B cell (primary cell): ENCODE measurements around the gene GMCL1. TPM values are rescaled to one million over a fixed set of nuclear protein-coding genes. Genes with fewer than 3 reads are reported as not detected.

Source experiments
- ATAC-seq: fragments of 200-7000 bp; cut with Tn5 transposase; one replicate; pipeline ENCODE4 v1.10.0; 2021; ENCODE audit warnings: low read depth, mild to moderate bottlenecking, moderate number of reproducible peaks, moderate library complexity
- CTCF ChIA-PET: fragments of 350-600 bp; sonication (Branson Sonifier 250); formaldehyde crosslinking; loops from one replicate; lab custom pipeline; 2021; ENCODE audit warnings: antibody characterized with exemption, inconsistent platforms; lab: Charles Lee
- POLR2A ChIA-PET: fragments of 350-600 bp; sonication (Branson Sonifier 250); formaldehyde crosslinking; loops from one replicate; lab custom pipeline; 2021; ENCODE audit warnings: antibody characterized with exemption; lab: Charles Lee
- DNase-seq: peaks from one replicate; pipeline ENCODE4 v3.0.0; 2013
- H2AFZ ChIP-seq: 2 replicates; pipeline ENCODE4 v1.6.1; 2012; ENCODE audit warnings: mild to moderate bottlenecking, low read depth, low read length; ENCODE audit not compliant: insufficient read depth, poor library complexity, severe bottlenecking
- H3K27ac ChIP-seq, 2 donors: 1 replicate in 1 of 2; 2 replicates in 1 of 2; pipeline ENCODE4 v1.5.1; 2012 to 2013; ENCODE audit warnings: low read length in 2 of 2, mild to moderate bottlenecking in 2 of 2, moderate library complexity in 1 of 2
- H3K27me3 ChIP-seq, 4 experiments: fragments of 200-600 bp in 1 of 4; sonication (generic) in 1 of 4; replicated peaks in 1 of 4; 1 replicate in 2 of 4; 2 replicates in 2 of 4; pipeline versions ENCODE4 v1.6.1 to v1.7.0; 2013 to 2016; ENCODE audit warnings: low read length in 3 of 4, mild to moderate bottlenecking in 2 of 4, mixed read lengths in 1 of 4, moderate library complexity in 1 of 4; ENCODE audit not compliant: insufficient read depth in 4 of 4, control insufficient read depth in 3 of 4; ENCODE audit errors: control extremely low read depth in 1 of 4
- H3K36me3 ChIP-seq, 2 experiments: replicated peaks in 1 of 2; 1 replicate in 1 of 2; 2 replicates in 1 of 2; pipeline versions ENCODE4 v1.6.1 to v1.7.1; 2013; ENCODE audit warnings: low read length in 1 of 2; ENCODE audit not compliant: insufficient read depth in 2 of 2, control insufficient read depth in 1 of 2; ENCODE audit errors: control extremely low read depth in 1 of 2, extremely low read depth in 1 of 2
- H3K4me1 ChIP-seq, 2 donors: fragments of 200-600 bp in 1 of 2; sonication (generic) in 1 of 2; 1 replicate in 1 of 2; 2 replicates in 1 of 2; pipeline versions ENCODE4 v1.5.1 to v1.6.1; 2013 to 2017; ENCODE audit warnings: low read length in 2 of 2; ENCODE audit not compliant: control insufficient read depth in 2 of 2, insufficient read depth in 2 of 2
- H3K4me2 ChIP-seq: replicated peaks from 2 replicates; pipeline ENCODE3; 2012; ENCODE audit warnings: mild to moderate bottlenecking, low read depth, low read length; ENCODE audit not compliant: poor library complexity, severe bottlenecking
- H3K4me3 ChIP-seq, 5 experiments: fragments of 200-600 bp in 1 of 5; sonication (generic) in 1 of 5; 1 replicate in 3 of 5; 2 replicates in 2 of 5; pipeline versions ENCODE4 v1.5.1 to v1.7.0; 2011 to 2016; ENCODE audit warnings: low read length in 4 of 5, mild to moderate bottlenecking in 4 of 5, low read depth in 2 of 5, control low read depth in 1 of 5, moderate library complexity in 1 of 5; ENCODE audit not compliant: insufficient read depth in 1 of 5; ENCODE audit errors: control extremely low read depth in 1 of 5, extremely low read depth in 1 of 5
- H3K79me2 ChIP-seq: fragments of 200-600 bp; sonication (generic); one replicate; pipeline ENCODE4 v1.6.0; 2016; ENCODE audit warnings: low read length; ENCODE audit not compliant: control insufficient read depth, insufficient read depth
- H3K9ac ChIP-seq: fragments of 200-600 bp; sonication (generic); 2 replicates; pipeline ENCODE4 v1.6.1; 2017; ENCODE audit warnings: mild to moderate bottlenecking, low read length, moderate library complexity
- H3K9me3 ChIP-seq, 3 donors: one replicate each; pipeline versions ENCODE4 v1.6.1 to v1.7.1; 2013; ENCODE audit warnings: low read length in 2 of 3; ENCODE audit not compliant: control insufficient read depth in 2 of 3, insufficient read depth in 1 of 3; ENCODE audit errors: control extremely low read depth in 1 of 3
- H4K20me1 ChIP-seq: 2 replicates; pipeline ENCODE4 v1.6.0; 2012; ENCODE audit warnings: mild to moderate bottlenecking, low read length; ENCODE audit not compliant: insufficient read depth, control insufficient read depth, poor library complexity, severe bottlenecking
- H3K27ac Mint-ChIP-seq: one replicate; pipeline ENCODE4 v1.8.0; 2021; ENCODE audit warnings: mixed read lengths
- H3K27me3 Mint-ChIP-seq: one replicate; pipeline ENCODE4 v1.8.0; 2021; ENCODE audit warnings: mixed read lengths
- H3K4me1 Mint-ChIP-seq: one replicate; pipeline ENCODE4 v1.8.0; 2021; ENCODE audit warnings: mixed read lengths
- H3K4me3 Mint-ChIP-seq: one replicate; pipeline ENCODE4 v1.8.0; 2021; ENCODE audit warnings: mixed read lengths
- H3K9me3 Mint-ChIP-seq: one replicate; pipeline ENCODE4 v1.8.0; 2022; ENCODE audit warnings: mixed read lengths; ENCODE audit not compliant: insufficient read depth
- EZH2 ChIP-seq: IDR thresholded peaks from 2 replicates; pipeline ENCODE4 v1.6.1; 2012; ENCODE audit warnings: borderline replicate concordance, low read depth, mild to moderate bottlenecking, moderate library complexity, low read length; ENCODE audit not compliant: insufficient read depth, poor library complexity, severe bottlenecking
- WGBS: methylation state at CpG from one replicate; pipeline ENCODE4 v1.1.5; 2013; ENCODE audit warnings: missing lambda C conversion rate; ENCODE audit not compliant: insufficient coverage; 5-methylcytosine and 5-hydroxymethylcytosine counted together
- intact Hi-C: fragments of 100-400 bp; cut with micrococcal nuclease; formaldehyde crosslinking; loops from one replicate; pipeline ENCODE4 v1.10.0; 2022
- polyA plus RNA-seq: library from polyadenylated mRNA; depleted of rRNA; stranded (reverse); fragments of >200 nt; gene quantifications from 2 replicates; pipeline ENCODE4 v1.2.3, GENCODE V29; 2012
- total RNA-seq, 2 donors: library from RNA; stranded (reverse); fragments of 120-200 nt in 1 of 2; gene quantifications; 1 replicate in 1 of 2; 2 replicates in 1 of 2; pipeline versions ENCODE4 v1.2.3 to v1.2.4, GENCODE V29; 2013 to 2022
- TF ChIP-seq, protein P1 (sequence below): fragments of 200-600 bp; IDR thresholded peaks from one replicate; pipeline ENCODE4 v1.8.0; 2022; ENCODE audit warnings: antibody characterized with exemption, mild to moderate bottlenecking

The GMCL1 gene
- total and polyA plus RNA-seq, 2 donors (not counting 1 experiment from before 2014, with no cell fraction given): 6.0 to 26.3 TPM

DNA sequence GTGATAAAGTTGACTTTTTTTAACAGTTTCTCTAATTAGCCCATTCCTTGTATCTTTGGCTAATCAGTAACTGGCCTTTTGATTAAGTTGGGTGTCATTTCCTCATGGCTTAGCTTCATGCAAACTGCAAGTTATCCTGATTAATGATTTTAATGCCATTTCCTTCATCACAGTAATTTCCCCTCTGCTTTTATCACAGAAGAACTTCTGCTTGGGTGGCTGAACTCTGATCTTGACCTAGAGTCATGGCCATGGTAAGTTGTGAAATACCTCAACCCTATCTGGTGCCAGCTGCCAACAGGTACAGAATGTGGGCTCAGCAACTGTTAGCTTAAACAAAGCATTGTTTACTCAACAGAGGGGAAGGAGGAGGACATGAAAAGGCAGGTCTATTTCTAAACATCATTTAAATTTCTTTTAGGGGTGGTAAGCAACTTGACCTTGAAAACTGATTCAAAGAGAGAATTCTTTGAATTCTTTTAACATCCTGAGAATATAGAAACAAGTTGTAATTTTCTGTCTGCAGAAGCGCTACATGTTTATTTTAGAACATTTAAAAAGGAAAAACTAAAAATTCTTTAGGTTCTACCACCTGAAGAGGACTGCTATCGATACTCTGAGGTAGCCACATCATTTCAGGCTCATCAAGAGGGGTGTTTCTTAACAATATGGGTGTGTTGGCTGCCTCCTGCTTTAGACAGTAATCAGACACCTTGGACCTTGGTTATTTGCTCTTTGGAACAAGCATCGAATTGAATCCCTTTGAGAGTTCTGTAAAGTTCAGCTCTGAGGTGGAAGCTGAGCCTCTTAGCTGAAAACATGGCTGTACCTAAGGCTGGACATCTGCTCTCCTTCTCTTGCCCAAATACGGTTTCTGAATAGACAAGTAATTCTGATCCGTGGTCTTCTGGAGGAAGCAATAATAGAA is 47.9 kb upstream of the GMCL1 start:
- Mint-ChIP-seq H3K9me3 (no peaks in the 10 kb centered on the region), H3K27me3 (no peaks in the 10 kb centered on the region), H3K27ac (no peak overlapping the region), H3K4me3 (no peak overlapping the region), H3K4me1 (peaks cover 40% of the 10 kb centered on the region)
- Histone ChIP-seq H3K4me3 (no peak overlapping the region), H3K79me2 (peaks cover 12% of the 10 kb centered on the region), H3K36me3 (peaks cover 0 to 2% of the 10 kb centered on the region in 2 experiments), H3K4me2 (peak overlapping the region; percentile 2), H3K9me3 (peaks cover 0 to 5% (median 2%) of the 10 kb centered on the region in 3 donors), H2AFZ (no peak overlapping the region), H3K27ac (peak overlapping the region in 1 of 2 donors; percentile 11), H4K20me1 (no peaks in the 10 kb centered on the region), H3K27me3 (no peaks in the 10 kb centered on the region), H3K4me1 (peaks cover 28 to 37% of the 10 kb centered on the region in 2 donors), H3K9ac (no peak overlapping the region)
- TF ChIP-seq EZH2: no peak
- TF ChIP-seq, protein P1, sequence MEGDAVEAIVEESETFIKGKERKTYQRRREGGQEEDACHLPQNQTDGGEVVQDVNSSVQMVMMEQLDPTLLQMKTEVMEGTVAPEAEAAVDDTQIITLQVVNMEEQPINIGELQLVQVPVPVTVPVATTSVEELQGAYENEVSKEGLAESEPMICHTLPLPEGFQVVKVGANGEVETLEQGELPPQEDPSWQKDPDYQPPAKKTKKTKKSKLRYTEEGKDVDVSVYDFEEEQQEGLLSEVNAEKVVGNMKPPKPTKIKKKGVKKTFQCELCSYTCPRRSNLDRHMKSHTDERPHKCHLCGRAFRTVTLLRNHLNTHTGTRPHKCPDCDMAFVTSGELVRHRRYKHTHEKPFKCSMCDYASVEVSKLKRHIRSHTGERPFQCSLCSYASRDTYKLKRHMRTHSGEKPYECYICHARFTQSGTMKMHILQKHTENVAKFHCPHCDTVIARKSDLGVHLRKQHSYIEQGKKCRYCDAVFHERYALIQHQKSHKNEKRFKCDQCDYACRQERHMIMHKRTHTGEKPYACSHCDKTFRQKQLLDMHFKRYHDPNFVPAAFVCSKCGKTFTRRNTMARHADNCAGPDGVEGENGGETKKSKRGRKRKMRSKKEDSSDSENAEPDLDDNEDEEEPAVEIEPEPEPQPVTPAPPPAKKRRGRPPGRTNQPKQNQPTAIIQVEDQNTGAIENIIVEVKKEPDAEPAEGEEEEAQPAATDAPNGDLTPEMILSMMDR: no peak
- DNase-seq: no peak
- ChIA-PET POLR2A (no interaction called here), CTCF (interaction anchor here (1.0 to 1.6 kb wide), 3 partner anchors 19 to 57 kb away, joined by 3 to 6 read pairs (median 5); no protein-coding TSS in a partner anchor)
- intact Hi-C loops: no loop called here
- 69% methylated on average over 2 of the region's 5 CpGs for WGBS
- ATAC-seq: no peak

DNA sequence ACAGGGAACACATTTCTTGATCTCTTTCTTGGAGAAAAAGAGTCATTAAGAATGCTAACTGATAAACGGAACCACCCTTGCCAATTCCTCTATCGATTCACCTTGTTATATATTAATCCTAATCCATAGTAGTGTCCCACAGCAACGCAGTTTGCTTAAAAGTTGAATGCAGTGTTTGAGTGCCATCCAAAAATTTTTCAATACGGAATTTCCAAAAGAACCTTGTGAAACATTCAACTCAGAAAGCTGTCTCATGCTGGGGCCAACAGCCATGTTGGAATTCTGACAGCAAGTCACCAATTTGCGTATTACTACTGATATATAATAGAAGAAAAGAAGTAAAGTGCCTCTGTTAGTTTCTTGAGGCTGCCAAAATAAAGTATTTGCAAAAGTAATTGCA is 45.2 kb upstream of the GMCL1 start:
- H3K9me3 Mint-ChIP-seq: no peaks in the 10 kb centered on the region
- Histone ChIP-seq H3K79me2 (peaks cover 5% of the 10 kb centered on the region), H3K27ac (no peak overlapping the region), H3K36me3 (peaks cover 2 to 5% of the 10 kb centered on the region in 2 experiments), H3K9me3 (no peaks in the 10 kb centered on the region), H4K20me1 (no peaks in the 10 kb centered on the region), H3K9ac (no peak overlapping the region), H2AFZ (no peak overlapping the region), H3K4me1 (peaks cover 27 to 36% of the 10 kb centered on the region in 2 donors), H3K4me3 (no peak overlapping the region), H3K27me3 (no peaks in the 10 kb centered on the region), H3K4me2 (no peak overlapping the region)
- ChIA-PET POLR2A (no interaction called here), CTCF (no interaction called here)
- DNase-seq: no peak
- intact Hi-C loops: no loop called here
- no peaks in the 10 kb centered on the region for H3K27me3 Mint-ChIP-seq
- WGBS: no CpG with 5 or more reads among the region's 5 CpGs
- no peak for TF ChIP-seq EZH2
- TF ChIP-seq, protein P1: no peak
- H3K27ac Mint-ChIP-seq: no peak overlapping the region
- ATAC-seq: no peak
- peaks cover 44% of the 10 kb centered on the region for H3K4me1 Mint-ChIP-seq
- no peak overlapping the region for H3K4me3 Mint-ChIP-seq
